Measurements from ENCODE around the gene SNCAIP. TPM values are rescaled to one million over a fixed set of nuclear protein-coding genes. Genes with fewer than 3 reads are reported as not detected.

Gene SNCAIP
- total and polyA plus RNA-seq, 9 of the 15 experiments (the other 6 are each of a cell fraction or from before 2014, with no cell fraction given): 0.04 TPM; not detected in 8

- Histone ChIP-seq H4K20me1 (replicated peaks; ENCODE audit: control insufficient read depth, insufficient read depth, low read length) (no peaks in the 10 kb centered on the region), H3K9me1 (ENCODE audit: control insufficient read depth, insufficient read depth, low read length) (no peaks in the 10 kb centered on the region), H3K4me2 (ENCODE audit: insufficient read depth, low read length) (no peak overlapping the region), H3K79me2 (ENCODE audit: control insufficient read depth, insufficient read depth, low read length) (no peaks in the 10 kb centered on the region), H3K4me3 (no peak overlapping the region), H3K36me3 (ENCODE audit: control insufficient read depth, insufficient read depth, low read length) (no peaks in the 10 kb centered on the region), H3K9ac (ENCODE audit: insufficient read depth in 1 of 2, low read depth in 2 of 2, low read length in 2 of 2) (no peak overlapping the region), H2AFZ (ENCODE audit: low read depth, low read length) (no peak overlapping the region), H3K9me3 (replicated peaks; ENCODE audit: control insufficient read depth, insufficient read depth, low read depth, low read length) (no peaks in the 10 kb centered on the region), H3K27ac (ENCODE audit: extremely low read depth, low read depth, low read length) (no peak overlapping the region), H3K27me3 (ENCODE audit: control insufficient read depth in 2 of 2, insufficient read depth in 2 of 2, low read length in 2 of 2) (peaks cover 19 to 26% of the 10 kb centered on the region in 2 experiments), H3K4me1 (replicated peaks in 1 of 2; ENCODE audit: control insufficient read depth in 2 of 2, insufficient read depth in 2 of 2, low read length in 2 of 2) (peaks cover 0 to 12% of the 10 kb centered on the region in 2 experiments; a peak in 2 of 5 replicates)
- ChIA-PET POLR2A (no interaction called here), CTCF (ENCODE audit: low intra/inter-chr PET ratio) (no interaction called here)
- WGBS (ENCODE audit: insufficient coverage, low coverage, missing lambda C conversion rate): 16% methylated on average over 7 of the region's 7 CpGs
- DNase-seq (ENCODE audit: extremely low read depth in 1 of 4, low spot score in 3 of 4) (no peak), ATAC-seq (no peak; the same call in 2 of the 3 replicates), FAIRE-seq (no peak)
- TF ChIP-seq POU5F1 (IDR thresholded peaks at IDR 0.05; ENCODE audit: borderline replicate concordance, low read depth, low read length, partially characterized antibody): no peak
- TF ChIP-seq PURB (CRISPR knock-in tag; IDR thresholded peaks at IDR 0.05; ENCODE audit: low read depth): no peak
- no peak for TF ChIP-seq POLR2AphosphoS2 (IDR thresholded peaks at IDR 0.05; ENCODE audit: low read length)
- TF ChIP-seq TAL1 (IDR thresholded peaks at IDR 0.05): no peak
- intact Hi-C loops (cut with micrococcal nuclease): no loop called here
- BruUV-seq (replicated peaks): no TSS peak
- in situ Hi-C loops (cut with MboI): no loop called here
Measured at GRCh38 chr5:122310889-122311288, 1.1 kb upstream of the SNCAIP start.

GRCh38 chr5:122311497-122311960 lies 508 bp upstream of the SNCAIP start:
- intact Hi-C loops (cut with micrococcal nuclease) (no loop called here), in situ Hi-C loops (cut with MboI) (no loop called here)
- Histone ChIP-seq H3K4me1 (replicated peaks in 1 of 2; ENCODE audit: control insufficient read depth in 2 of 2, insufficient read depth in 2 of 2, low read length in 2 of 2) (peaks cover 0 to 12% of the 10 kb centered on the region in 2 experiments; a peak in 2 of 5 replicates), H3K9ac (ENCODE audit: insufficient read depth in 1 of 2, low read depth in 2 of 2, low read length in 2 of 2) (no peak overlapping the region), H3K4me3 (no peak overlapping the region), H3K9me1 (ENCODE audit: control insufficient read depth, insufficient read depth, low read length) (no peaks in the 10 kb centered on the region), H3K4me2 (ENCODE audit: insufficient read depth, low read length) (no peak overlapping the region), H3K79me2 (ENCODE audit: control insufficient read depth, insufficient read depth, low read length) (no peaks in the 10 kb centered on the region), H3K36me3 (ENCODE audit: control insufficient read depth, insufficient read depth, low read length) (no peaks in the 10 kb centered on the region), H4K20me1 (replicated peaks; ENCODE audit: control insufficient read depth, insufficient read depth, low read length) (no peaks in the 10 kb centered on the region), H3K9me3 (replicated peaks; ENCODE audit: control insufficient read depth, insufficient read depth, low read depth, low read length) (no peaks in the 10 kb centered on the region), H3K27ac (ENCODE audit: extremely low read depth, low read depth, low read length) (no peak overlapping the region), H3K27me3 (ENCODE audit: control insufficient read depth in 2 of 2, insufficient read depth in 2 of 2, low read length in 2 of 2) (peaks cover 19 to 26% of the 10 kb centered on the region in 2 experiments), H2AFZ (ENCODE audit: low read depth, low read length) (no peak overlapping the region)
- BruUV-seq (replicated peaks): no TSS peak
- DNase-seq (ENCODE audit: extremely low read depth in 1 of 4, low spot score in 3 of 4) (no peak), ATAC-seq (no peak), FAIRE-seq (no peak)
- 32% methylated on average over 11 of the region's 33 CpGs for WGBS (ENCODE audit: insufficient coverage, low coverage, missing lambda C conversion rate)
- CTCF ChIA-PET (ENCODE audit: low intra/inter-chr PET ratio): no interaction called here
- POLR2A ChIA-PET: no interaction called here
- TF ChIP-seq HNRNPH1 (optimal IDR thresholded peaks at IDR 0.05; ENCODE audit: low read depth, low read length): no peak
- TF ChIP-seq RBM25 (IDR thresholded peaks at IDR 0.05; ENCODE audit: low read depth, low read length, severe bottlenecking): no peak
- no peak for TF ChIP-seq ARID4B (CRISPR knock-in tag; IDR thresholded peaks at IDR 0.05)
- no peak for TF ChIP-seq HNRNPL (IDR thresholded peaks at IDR 0.05; ENCODE audit: low read depth, low read length)
- TF ChIP-seq ZNF347 (CRISPR knock-in tag; IDR thresholded peaks at IDR 0.05; ENCODE audit: low read depth): no peak
- no peak for TF ChIP-seq BDP1 (IDR thresholded peaks at IDR 0.05; ENCODE audit: insufficient read depth, insufficient read length)
- no peak for TF ChIP-seq POLR2G (IDR thresholded peaks at IDR 0.05; ENCODE audit: low read depth, low read length)
- TF ChIP-seq LEF1 (IDR thresholded peaks at IDR 0.05): no peak
- no peak for TF ChIP-seq SMARCC2 (IDR thresholded peaks at IDR 0.05; ENCODE audit: low read depth)
